ENCODE measurements around the gene OR11H6. TPM values are rescaled to one million over a fixed set of nuclear protein-coding genes. Genes with fewer than 3 reads are reported as not detected.

The OR11H6 gene
- total and polyA plus RNA-seq, 2 of the 4 experiments (the other 2 are of a cell fraction), result not detected

DNA sequence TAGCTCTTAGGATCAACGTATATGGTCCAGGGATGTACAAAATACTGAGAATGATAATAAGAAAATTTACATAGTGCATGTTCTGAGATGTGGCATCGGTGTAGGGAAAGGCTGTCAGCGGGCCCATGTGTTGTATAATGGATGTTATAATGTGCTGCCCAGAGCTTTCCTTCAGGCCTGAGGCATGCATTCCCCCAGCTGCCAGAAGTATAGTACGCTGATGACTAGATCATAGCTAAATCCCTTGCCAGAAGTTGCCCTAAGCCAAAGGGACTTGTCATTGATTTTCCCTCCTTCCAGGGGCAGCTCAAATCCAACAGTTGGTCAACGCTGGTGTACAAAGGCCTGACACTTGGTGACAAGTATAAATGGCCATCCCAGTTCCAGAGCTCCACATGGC, 39.3 kb upstream of the OR11H6 start:
- ChIA-PET CTCF (no interaction called here), POLR2A (ENCODE audit: unreplicated experiment) (no interaction called here)
- no peaks in the 10 kb centered on the region for H4K20me1 ChIP-seq (ENCODE audit: insufficient read depth, low read length)
- H2BK15ac ChIP-seq (ENCODE audit: low read depth, low read length), result no peak overlapping the region
- H3K4ac ChIP-seq (ENCODE audit: low read depth, low read length), result no peak overlapping the region
- BruUV-seq (replicated peaks), result no TSS peak
- H2AK5ac ChIP-seq (ENCODE audit: low read depth, low read length), result no peak overlapping the region
- H3K14ac ChIP-seq (replicated peaks; ENCODE audit: low read depth, low read length), result no peak overlapping the region
- H3K4me3 ChIP-seq (ENCODE audit: insufficient read depth, low read depth, low read length), result no peak overlapping the region
- H2BK20ac ChIP-seq (ENCODE audit: low read depth, low read length), result no peak overlapping the region
- intact Hi-C loops (cut with micrococcal nuclease), result no loop called here
- no peak overlapping the region for H3K23ac ChIP-seq (ENCODE audit: low read depth, low read length)
- no peak overlapping the region for H3K4me2 ChIP-seq (ENCODE audit: low read depth, low read length)
- H2BK120ac ChIP-seq (ENCODE audit: low read depth, low read length), result no peak overlapping the region
- H3K9me1 ChIP-seq (ENCODE audit: insufficient read depth, low read length), result no peaks in the 10 kb centered on the region
- H3K18ac ChIP-seq (ENCODE audit: low read depth, low read length), result no peak overlapping the region
- no peak overlapping the region for H4K5ac ChIP-seq (ENCODE audit: low read depth, low read length)
- H4K91ac ChIP-seq (ENCODE audit: insufficient read depth, low read depth, low read length), result no peak overlapping the region
- H3K27ac ChIP-seq (ENCODE audit: insufficient read depth, low read length), result no peak overlapping the region
- no peaks in the 10 kb centered on the region for H3K79me1 ChIP-seq (ENCODE audit: low read depth in 1 of 2, low read length in 2 of 2)
- in situ Hi-C loops (cut with MboI; ENCODE audit: low sequenced_read_pairs), result no loop called here
- H3K9me3 ChIP-seq (ENCODE audit: control insufficient read depth, insufficient read depth, low read length), result peaks cover 8% of the 10 kb centered on the region; the same call in 1 of the 2 replicates
- H3K9ac ChIP-seq (ENCODE audit: low read depth, low read length), result no peak overlapping the region
- no peak overlapping the region for H2AK9ac ChIP-seq (replicated peaks; ENCODE audit: low read depth, low read length, poor library complexity)
- H2AFZ ChIP-seq (replicated peaks; ENCODE audit: low read length, poor library complexity), result no peak overlapping the region
- H3K27me3 ChIP-seq (ENCODE audit: control insufficient read depth, insufficient read depth, low read length), result no peaks in the 10 kb centered on the region
- DNase-seq (no peak), ATAC-seq (ENCODE audit: low read depth) (no peak)
- H2BK5ac ChIP-seq (ENCODE audit: low read depth, low read length, poor library complexity, severe bottlenecking), result no peak overlapping the region
- TF ChIP-seq RCOR1 (IDR thresholded peaks at IDR 0.05; ENCODE audit: insufficient replicate concordance, low read length) (no peak), NFE2L2 (IDR thresholded peaks at IDR 0.05; ENCODE audit: low read depth, low read length) (no peak), MXI1 (IDR thresholded peaks at IDR 0.05; ENCODE audit: borderline replicate concordance, low read depth, low read length) (no peak), SMC3 (IDR thresholded peaks at IDR 0.05; ENCODE audit: low read depth, low read length) (no peak), MAFK (IDR thresholded peaks at IDR 0.05; ENCODE audit: low read depth, low read length) (no peak), BHLHE40 (IDR thresholded peaks at IDR 0.05; ENCODE audit: low read depth, low read length) (no peak)
- TF ChIP-seq, protein P1, sequence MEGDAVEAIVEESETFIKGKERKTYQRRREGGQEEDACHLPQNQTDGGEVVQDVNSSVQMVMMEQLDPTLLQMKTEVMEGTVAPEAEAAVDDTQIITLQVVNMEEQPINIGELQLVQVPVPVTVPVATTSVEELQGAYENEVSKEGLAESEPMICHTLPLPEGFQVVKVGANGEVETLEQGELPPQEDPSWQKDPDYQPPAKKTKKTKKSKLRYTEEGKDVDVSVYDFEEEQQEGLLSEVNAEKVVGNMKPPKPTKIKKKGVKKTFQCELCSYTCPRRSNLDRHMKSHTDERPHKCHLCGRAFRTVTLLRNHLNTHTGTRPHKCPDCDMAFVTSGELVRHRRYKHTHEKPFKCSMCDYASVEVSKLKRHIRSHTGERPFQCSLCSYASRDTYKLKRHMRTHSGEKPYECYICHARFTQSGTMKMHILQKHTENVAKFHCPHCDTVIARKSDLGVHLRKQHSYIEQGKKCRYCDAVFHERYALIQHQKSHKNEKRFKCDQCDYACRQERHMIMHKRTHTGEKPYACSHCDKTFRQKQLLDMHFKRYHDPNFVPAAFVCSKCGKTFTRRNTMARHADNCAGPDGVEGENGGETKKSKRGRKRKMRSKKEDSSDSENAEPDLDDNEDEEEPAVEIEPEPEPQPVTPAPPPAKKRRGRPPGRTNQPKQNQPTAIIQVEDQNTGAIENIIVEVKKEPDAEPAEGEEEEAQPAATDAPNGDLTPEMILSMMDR (conservative IDR thresholded peaks at IDR 0.05; ENCODE audit: low read depth, low read length), result no peak
- TF ChIP-seq, protein P2, sequence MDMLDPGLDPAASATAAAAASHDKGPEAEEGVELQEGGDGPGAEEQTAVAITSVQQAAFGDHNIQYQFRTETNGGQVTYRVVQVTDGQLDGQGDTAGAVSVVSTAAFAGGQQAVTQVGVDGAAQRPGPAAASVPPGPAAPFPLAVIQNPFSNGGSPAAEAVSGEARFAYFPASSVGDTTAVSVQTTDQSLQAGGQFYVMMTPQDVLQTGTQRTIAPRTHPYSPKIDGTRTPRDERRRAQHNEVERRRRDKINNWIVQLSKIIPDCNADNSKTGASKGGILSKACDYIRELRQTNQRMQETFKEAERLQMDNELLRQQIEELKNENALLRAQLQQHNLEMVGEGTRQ (IDR thresholded peaks at IDR 0.05; ENCODE audit: low read depth, low read length), result no peak
- H3K36me3 ChIP-seq (ENCODE audit: control insufficient read depth, insufficient read depth, low read length), result no peaks in the 10 kb centered on the region
- H4K8ac ChIP-seq (ENCODE audit: low read depth in 2 of 2, low read length in 2 of 2), result no peak overlapping the region
- whole genome bisulfite sequencing, 2 experiments (ENCODE audit: extremely low coverage in 2 of 2, insufficient read length in 1 of 2), result 20% methylated on average over 1 of the region's 5 CpGs; no CpG with 5 or more reads in 1 of the 2 experiments
- H3K4me1 ChIP-seq (ENCODE audit: control insufficient read depth, insufficient read depth, low read length), result no peaks in the 10 kb centered on the region
- dilution Hi-C loops (cut with HindIII; ENCODE audit: low sequenced_read_pairs, unreplicated experiment), result no loop called here
- H3K56ac ChIP-seq (ENCODE audit: extremely low read depth, insufficient read depth, low read length), result no peak overlapping the region
